Tibial artery (tissue), 4 donors: ENCODE results near the gene HSPB2.
A peak's percentile ranks its signal among the peaks of the same experiment; 100 is the strongest.

Experiments used
- DNase-seq, 2 donors: peaks; one replicate each; pipeline ENCODE4 v3.0.0-alpha.2; 2019
- H3K27ac ChIP-seq, 2 donors: fragments of 200-600 bp; sonication (generic) in 1 of 2; 1 replicate in 1 of 2; 2 replicates in 1 of 2; pipeline ENCODE4 v1.5.1; 2018 to 2019; ENCODE audit warnings: mild to moderate bottlenecking in 1 of 2
- H3K27me3 ChIP-seq, 2 donors: fragments of 200-600 bp; sonication (generic) in 1 of 2; one replicate each; pipeline versions ENCODE4 v1.5.1 to v1.6.0; 2016 to 2019
- H3K36me3 ChIP-seq, 3 donors: fragments of 200-600 bp; sonication (generic) in 2 of 3; one replicate each; pipeline ENCODE4 v1.5.1; 2016 to 2019; ENCODE audit warnings: mild to moderate bottlenecking in 2 of 3
- H3K4me1 ChIP-seq, 4 donors: fragments of 200-600 bp; sonication (generic) in 2 of 4; 1 replicate in 3 of 4; 2 replicates in 1 of 4; pipeline ENCODE4 v1.5.1; 2016 to 2019
- H3K4me3 ChIP-seq, 2 donors: fragments of 200-600 bp; sonication (generic) in 1 of 2; 1 replicate in 1 of 2; 2 replicates in 1 of 2; pipeline ENCODE4 v1.5.1; 2018 to 2019; ENCODE audit warnings: mild to moderate bottlenecking in 2 of 2
- H3K9me3 ChIP-seq, 3 donors: fragments of 200-600 bp; sonication (generic) in 1 of 3; one replicate each; pipeline ENCODE4 v1.5.1; 2016 to 2019
- CTCF ChIP-seq, 2 experiments: fragments of 200-600 bp in 1 of 2; fragments of 450-650 bp in 1 of 2; IDR thresholded peaks; one replicate each; pipeline ENCODE4 v1.5.1; 2017 to 2019; ENCODE audit warnings: antibody characterized with exemption in 2 of 2, mild to moderate bottlenecking in 1 of 2, moderate library complexity in 1 of 2
- intact Hi-C: fragments of 100-400 bp; cut with DNase I; formaldehyde crosslinking; loops from one replicate; pipeline ENCODE4 v1.15.0; 2023; ENCODE audit warnings: low total_unique reads

Gene HSPB2

GRCh38 chr11:111939836-111940604 lies 27.5 kb downstream of the HSPB2 start:
- no peaks in the 10 kb centered on the region for H3K9me3 ChIP-seq
- H3K4me3 ChIP-seq: no peak overlapping the region
- intact Hi-C loops: loop anchor here (10.0 kb wide), 1 partner anchor 135 kb away; the partner anchor contains the start of genes NKAPD1 and PIH1D2
- H3K27me3 ChIP-seq: no peaks in the 10 kb centered on the region
- H3K36me3 ChIP-seq: no peaks in the 10 kb centered on the region
- DNase-seq: no peak
- H3K4me1 ChIP-seq: peaks cover 0 to 45% (median 28%) of the 10 kb centered on the region in 4 donors
- H3K27ac ChIP-seq: peak overlapping the region; percentile 3 to 76
- TF ChIP-seq CTCF (IDR thresholded peaks at IDR 0.05): no peak

GRCh38 chr11:111941963-111942362 lies 29.4 kb downstream of the HSPB2 start:
- H3K27me3 ChIP-seq: no peaks in the 10 kb centered on the region
- no peak for TF ChIP-seq CTCF (IDR thresholded peaks at IDR 0.05)

GRCh38 chr11:111942829-111943228 lies 30.3 kb downstream of the HSPB2 start:
- intact Hi-C loops: no loop called here
- no peaks in the 10 kb centered on the region for H3K36me3 ChIP-seq

More at GRCh38 chr11:111941963-111942362, 29.4 kb downstream of the HSPB2 start:
- no peak overlapping the region for H3K4me3 ChIP-seq
- no peak for DNase-seq
- H3K27ac ChIP-seq: peak overlapping the region in 1 of 2 donors; percentile 18
- peaks cover 0 to 50% (median 27%) of the 10 kb centered on the region in 4 donors for H3K4me1 ChIP-seq
- intact Hi-C loops: no loop called here
- H3K36me3 ChIP-seq: no peaks in the 10 kb centered on the region
- no peaks in the 10 kb centered on the region for H3K9me3 ChIP-seq

GRCh38 chr11:111944139-111944538 lies 31.6 kb downstream of the HSPB2 start:
- intact Hi-C loops: no loop called here
- H3K4me1 ChIP-seq: peaks cover 0 to 35% (median 20%) of the 10 kb centered on the region in 4 donors

More at GRCh38 chr11:111942829-111943228, 30.3 kb downstream of the HSPB2 start:
- Histone ChIP-seq H3K27me3 (no peaks in the 10 kb centered on the region), H3K9me3 (no peaks in the 10 kb centered on the region), H3K27ac (peak overlapping the region; percentile 8 to 72), H3K4me1 (peaks cover 0 to 45% (median 23%) of the 10 kb centered on the region in 4 donors), H3K4me3 (no peak overlapping the region)
- DNase-seq: no peak
- TF ChIP-seq CTCF (IDR thresholded peaks at IDR 0.05): no peak

GRCh38 chr11:111944651-111945051 lies 32.1 kb downstream of the HSPB2 start:
- intact Hi-C loops: no loop called here
- DNase-seq: no peak
- H3K27ac ChIP-seq: peak overlapping the region; percentile 69 to 72
- H3K4me1 ChIP-seq: peaks cover 0 to 35% (median 20%) of the 10 kb centered on the region in 4 donors
- H3K27me3 ChIP-seq: no peaks in the 10 kb centered on the region
- TF ChIP-seq CTCF (IDR thresholded peaks at IDR 0.05): no peak
- no peaks in the 10 kb centered on the region for H3K9me3 ChIP-seq
- no peaks in the 10 kb centered on the region for H3K36me3 ChIP-seq
- peak overlapping the region; percentile 1 to 6 for H3K4me3 ChIP-seq

More at GRCh38 chr11:111944139-111944538, 31.6 kb downstream of the HSPB2 start:
- H3K27ac ChIP-seq: peak overlapping the region; percentile 69 to 72
- peak overlapping the region; percentile 1 to 6 for H3K4me3 ChIP-seq
- no peaks in the 10 kb centered on the region for H3K36me3 ChIP-seq
- no peak for TF ChIP-seq CTCF (IDR thresholded peaks at IDR 0.05)
- H3K9me3 ChIP-seq: no peaks in the 10 kb centered on the region
- no peaks in the 10 kb centered on the region for H3K27me3 ChIP-seq
- DNase-seq: no peak
